Ishikawa (cell line): ENCODE results near the gene CHPF.

Source experiments
- CEBPB ChIP-seq: IDR thresholded peaks from 2 replicates; pipeline ENCODE4 v1.6.1; 2012
- CREB1 ChIP-seq: IDR thresholded peaks from 2 replicates; pipeline ENCODE4 v1.6.1; 2012; ENCODE audit warnings: low read depth
- EGR1 ChIP-seq: IDR thresholded peaks from 2 replicates; pipeline ENCODE4 v1.6.1; 2012
- EP300 ChIP-seq: IDR thresholded peaks from 2 replicates; pipeline ENCODE4 v1.6.1; 2012; ENCODE audit warnings: borderline replicate concordance
- FOXM1 ChIP-seq: IDR thresholded peaks from 2 replicates; pipeline ENCODE4 v1.6.1; 2012; ENCODE audit warnings: low read depth, borderline replicate concordance
- NFIC ChIP-seq: IDR thresholded peaks from 2 replicates; pipeline ENCODE4 v1.6.1; 2012
- RAD21 ChIP-seq: IDR thresholded peaks from 2 replicates; pipeline ENCODE4 v1.6.1; 2012; ENCODE audit warnings: low read depth
- TAF1 ChIP-seq: IDR thresholded peaks from 2 replicates; pipeline ENCODE4 v1.6.1; 2012; ENCODE audit warnings: low read depth, mild to moderate bottlenecking
- TCF12 ChIP-seq: IDR thresholded peaks from 2 replicates; pipeline ENCODE4 v1.6.1; 2012; ENCODE audit warnings: low read depth
- TEAD4 ChIP-seq: IDR thresholded peaks from 2 replicates; pipeline ENCODE4 v1.6.1; 2012
- YY1 ChIP-seq: IDR thresholded peaks from 2 replicates; pipeline ENCODE4 v1.6.1; 2012; ENCODE audit warnings: low read depth
- ZBTB7A ChIP-seq: IDR thresholded peaks from 2 replicates; pipeline ENCODE4 v1.6.1; 2012; ENCODE audit warnings: low read depth
- TF ChIP-seq, protein P1 (sequence below): IDR thresholded peaks from 2 replicates; pipeline ENCODE4 v1.6.1; 2012
- TF ChIP-seq, protein P2 (sequence below): IDR thresholded peaks from 2 replicates; pipeline ENCODE4 v1.6.1; 2012
- TF ChIP-seq, protein P3 (sequence below): IDR thresholded peaks from 2 replicates; pipeline ENCODE4 v1.6.1; 2012; ENCODE audit warnings: low read depth, mild to moderate bottlenecking

The CHPF gene

DNA sequence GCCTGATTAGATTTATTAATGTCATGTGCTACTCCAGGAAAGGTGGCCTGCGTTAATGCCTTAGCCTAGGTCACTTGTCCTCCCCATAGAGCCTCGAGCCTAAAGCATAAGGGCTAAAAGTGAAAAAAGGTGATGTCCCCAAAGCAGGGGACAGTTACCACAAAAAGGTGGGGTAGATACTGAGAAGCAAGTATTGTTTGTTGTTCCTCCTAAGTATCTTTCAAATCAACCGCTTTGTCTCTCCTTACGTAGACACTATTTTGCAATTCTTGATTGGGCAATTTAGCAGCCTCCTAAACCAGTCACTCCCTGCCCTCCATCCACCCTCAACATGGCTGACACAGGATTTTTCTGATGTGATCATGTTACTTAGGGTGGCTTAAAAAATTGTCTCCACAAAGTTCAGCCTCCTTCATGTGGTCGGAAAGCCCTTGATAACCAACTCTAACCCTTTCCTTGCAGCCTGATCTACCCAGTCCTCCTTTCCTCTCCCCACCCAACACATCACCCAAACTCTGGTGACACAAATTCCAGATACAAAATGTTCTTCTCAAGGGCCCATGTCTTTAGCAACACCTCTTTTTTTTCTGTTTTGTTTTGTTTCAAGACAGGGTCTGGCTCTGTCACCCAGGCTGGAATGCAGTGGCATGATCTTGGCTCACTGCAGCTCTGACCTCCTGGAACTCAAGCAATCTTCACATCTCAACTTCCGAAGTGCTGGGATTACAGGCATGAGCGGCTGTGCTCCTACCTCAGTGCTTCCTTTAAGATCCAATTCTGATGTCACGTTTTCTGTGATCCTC is 35.4 kb upstream of the CHPF start:
- TF ChIP-seq, protein P1, sequence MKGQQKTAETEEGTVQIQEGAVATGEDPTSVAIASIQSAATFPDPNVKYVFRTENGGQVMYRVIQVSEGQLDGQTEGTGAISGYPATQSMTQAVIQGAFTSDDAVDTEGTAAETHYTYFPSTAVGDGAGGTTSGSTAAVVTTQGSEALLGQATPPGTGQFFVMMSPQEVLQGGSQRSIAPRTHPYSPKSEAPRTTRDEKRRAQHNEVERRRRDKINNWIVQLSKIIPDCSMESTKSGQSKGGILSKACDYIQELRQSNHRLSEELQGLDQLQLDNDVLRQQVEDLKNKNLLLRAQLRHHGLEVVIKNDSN: no peak
- TF ChIP-seq ZBTB7A (no peak), FOXM1 (no peak), CREB1 (no peak), TEAD4 (no peak)

DNA sequence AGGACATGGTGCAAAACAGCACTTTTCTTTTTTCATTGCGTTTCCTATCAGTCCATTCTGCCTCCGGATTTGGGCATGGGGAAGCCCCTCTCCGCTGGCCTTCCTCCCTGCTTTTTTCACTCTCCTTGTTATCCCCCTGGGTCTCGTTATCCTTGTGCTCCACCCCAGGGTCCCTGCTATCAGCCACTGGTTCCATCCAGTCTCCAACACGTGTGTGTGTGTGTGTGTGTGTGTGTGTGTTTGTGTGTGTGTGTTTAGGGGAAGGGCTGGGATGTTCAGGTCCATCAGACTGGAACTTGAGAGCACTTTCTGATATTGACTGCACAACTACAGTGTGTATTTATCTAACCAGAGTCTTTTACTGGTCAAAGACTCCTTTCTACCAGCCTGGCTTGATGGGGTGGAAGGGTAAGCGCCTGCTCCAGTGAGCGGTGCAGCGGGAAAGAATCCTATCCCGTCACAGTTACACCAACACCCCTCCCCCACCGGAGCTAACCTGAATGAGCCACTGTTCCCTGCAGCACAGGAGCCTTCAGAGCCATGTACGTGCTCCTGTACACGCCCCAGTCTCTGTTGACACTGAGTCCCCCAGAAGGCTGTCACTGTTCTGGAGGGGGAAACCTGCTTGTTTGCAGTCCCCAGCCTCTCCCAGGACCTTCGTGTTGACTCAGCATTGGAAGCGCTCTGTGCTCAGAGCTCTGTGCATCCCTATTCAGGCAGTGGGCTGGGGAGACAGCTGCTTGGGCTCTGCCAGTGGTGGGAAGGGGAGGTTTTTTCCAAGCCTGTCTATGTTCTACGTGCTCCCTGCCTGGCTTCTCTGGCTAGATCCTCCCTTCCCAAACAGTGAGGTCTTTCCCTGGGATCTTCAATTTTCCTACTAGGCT is 33.1 kb upstream of the CHPF start:
- TF ChIP-seq EGR1 (no peak), ZBTB7A (no peak), NFIC (no peak), TEAD4 (no peak), YY1 (no peak), FOXM1 (no peak), RAD21 (no peak), TCF12 (no peak), CEBPB (no peak), EP300 (no peak)
- TF ChIP-seq, protein P2, sequence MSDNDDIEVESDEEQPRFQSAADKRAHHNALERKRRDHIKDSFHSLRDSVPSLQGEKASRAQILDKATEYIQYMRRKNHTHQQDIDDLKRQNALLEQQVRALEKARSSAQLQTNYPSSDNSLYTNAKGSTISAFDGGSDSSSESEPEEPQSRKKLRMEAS: no peak
- TF ChIP-seq, protein P1: no peak

DNA sequence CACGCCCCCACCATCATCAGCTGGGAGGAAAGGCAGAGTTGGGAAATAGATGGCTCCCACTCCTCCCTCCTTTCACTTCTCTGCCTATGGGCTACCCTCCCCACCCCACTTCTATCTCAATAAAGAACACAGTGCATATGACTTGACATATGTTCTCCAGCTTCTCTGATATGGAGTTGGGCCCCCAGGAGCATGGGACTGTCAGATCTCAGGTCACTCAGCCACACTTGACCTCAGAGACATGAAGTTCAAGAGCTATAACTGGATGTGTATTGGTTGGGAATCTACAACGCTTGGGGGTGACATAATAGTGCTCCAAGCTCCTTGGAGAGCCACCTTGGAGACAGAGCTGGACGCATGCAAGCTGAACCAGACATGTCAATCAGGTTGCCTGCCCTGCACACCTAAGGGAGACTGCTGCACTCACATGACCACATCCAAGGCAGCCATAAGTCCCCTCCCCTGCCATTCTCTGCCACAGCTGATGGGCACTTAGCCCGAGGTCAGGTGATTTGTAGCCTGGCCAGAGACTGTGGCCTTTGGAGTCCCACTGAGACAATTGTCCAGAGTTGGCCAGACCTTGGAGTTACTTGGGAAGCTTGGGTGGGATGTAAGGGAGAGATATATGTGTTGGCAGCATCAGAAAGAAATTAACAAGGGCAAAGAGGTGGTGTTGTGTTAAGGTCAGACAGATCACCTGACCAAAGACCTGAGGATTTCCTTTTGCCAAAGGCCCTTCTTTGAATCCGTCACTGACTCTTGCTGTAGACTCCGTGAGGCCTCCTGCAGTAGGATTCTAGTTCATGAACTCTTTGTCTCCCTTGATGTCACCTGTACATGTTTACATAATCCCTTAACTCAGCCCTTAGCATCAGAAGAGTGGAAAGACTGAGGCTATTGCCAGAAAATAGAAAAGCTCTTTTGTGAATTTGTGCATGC is 32.2 kb upstream of the CHPF start:
- no peak for TF ChIP-seq TCF12
- TF ChIP-seq EP300: no peak
- no peak for TF ChIP-seq TAF1
- TF ChIP-seq, protein P1: no peak; the same call in 1 of the 2 replicates
- TF ChIP-seq NFIC: no peak
- TF ChIP-seq, protein P2: no peak
- no peak for TF ChIP-seq EGR1
- TF ChIP-seq, protein P3, sequence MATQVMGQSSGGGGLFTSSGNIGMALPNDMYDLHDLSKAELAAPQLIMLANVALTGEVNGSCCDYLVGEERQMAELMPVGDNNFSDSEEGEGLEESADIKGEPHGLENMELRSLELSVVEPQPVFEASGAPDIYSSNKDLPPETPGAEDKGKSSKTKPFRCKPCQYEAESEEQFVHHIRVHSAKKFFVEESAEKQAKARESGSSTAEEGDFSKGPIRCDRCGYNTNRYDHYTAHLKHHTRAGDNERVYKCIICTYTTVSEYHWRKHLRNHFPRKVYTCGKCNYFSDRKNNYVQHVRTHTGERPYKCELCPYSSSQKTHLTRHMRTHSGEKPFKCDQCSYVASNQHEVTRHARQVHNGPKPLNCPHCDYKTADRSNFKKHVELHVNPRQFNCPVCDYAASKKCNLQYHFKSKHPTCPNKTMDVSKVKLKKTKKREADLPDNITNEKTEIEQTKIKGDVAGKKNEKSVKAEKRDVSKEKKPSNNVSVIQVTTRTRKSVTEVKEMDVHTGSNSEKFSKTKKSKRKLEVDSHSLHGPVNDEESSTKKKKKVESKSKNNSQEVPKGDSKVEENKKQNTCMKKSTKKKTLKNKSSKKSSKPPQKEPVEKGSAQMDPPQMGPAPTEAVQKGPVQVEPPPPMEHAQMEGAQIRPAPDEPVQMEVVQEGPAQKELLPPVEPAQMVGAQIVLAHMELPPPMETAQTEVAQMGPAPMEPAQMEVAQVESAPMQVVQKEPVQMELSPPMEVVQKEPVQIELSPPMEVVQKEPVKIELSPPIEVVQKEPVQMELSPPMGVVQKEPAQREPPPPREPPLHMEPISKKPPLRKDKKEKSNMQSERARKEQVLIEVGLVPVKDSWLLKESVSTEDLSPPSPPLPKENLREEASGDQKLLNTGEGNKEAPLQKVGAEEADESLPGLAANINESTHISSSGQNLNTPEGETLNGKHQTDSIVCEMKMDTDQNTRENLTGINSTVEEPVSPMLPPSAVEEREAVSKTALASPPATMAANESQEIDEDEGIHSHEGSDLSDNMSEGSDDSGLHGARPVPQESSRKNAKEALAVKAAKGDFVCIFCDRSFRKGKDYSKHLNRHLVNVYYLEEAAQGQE: no peak
- no peak for TF ChIP-seq CEBPB
- no peak for TF ChIP-seq YY1
- TF ChIP-seq FOXM1: no peak
- TF ChIP-seq CREB1: no peak
- no peak for TF ChIP-seq TEAD4

DNA sequence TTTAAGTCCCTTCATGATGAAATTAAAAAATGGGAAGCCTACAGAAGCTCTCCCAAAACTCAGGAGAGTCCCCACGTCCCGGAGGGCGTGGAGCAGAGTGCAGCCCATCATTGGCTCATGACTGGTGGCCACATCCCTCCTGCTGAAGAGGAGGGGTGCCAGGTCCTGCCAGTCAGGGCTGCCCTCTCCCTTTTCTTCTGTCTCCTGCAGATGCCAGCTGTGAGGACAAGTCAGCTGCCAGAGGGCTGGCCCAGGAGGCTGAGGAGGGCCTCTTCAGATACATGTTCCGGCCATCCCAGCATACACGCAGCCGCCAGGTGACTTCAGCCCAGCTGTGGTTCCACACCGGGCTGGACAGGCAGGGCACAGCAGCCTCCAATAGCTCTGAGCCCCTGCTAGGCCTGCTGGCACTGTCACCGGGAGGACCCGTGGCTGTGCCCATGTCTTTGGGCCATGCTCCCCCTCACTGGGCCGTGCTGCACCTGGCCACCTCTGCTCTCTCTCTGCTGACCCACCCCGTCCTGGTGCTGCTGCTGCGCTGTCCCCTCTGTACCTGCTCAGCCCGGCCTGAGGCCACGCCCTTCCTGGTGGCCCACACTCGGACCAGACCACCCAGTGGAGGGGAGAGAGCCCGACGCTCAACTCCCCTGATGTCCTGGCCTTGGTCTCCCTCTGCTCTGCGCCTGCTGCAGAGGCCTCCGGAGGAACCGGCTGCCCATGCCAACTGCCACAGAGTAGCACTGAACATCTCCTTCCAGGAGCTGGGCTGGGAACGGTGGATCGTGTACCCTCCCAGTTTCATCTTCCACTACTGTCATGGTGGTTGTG is 31.1 kb upstream of the CHPF start:
- no peak for TF ChIP-seq FOXM1
- TF ChIP-seq, protein P2: no peak
- TF ChIP-seq EP300: no peak
- no peak for TF ChIP-seq RAD21

DNA sequence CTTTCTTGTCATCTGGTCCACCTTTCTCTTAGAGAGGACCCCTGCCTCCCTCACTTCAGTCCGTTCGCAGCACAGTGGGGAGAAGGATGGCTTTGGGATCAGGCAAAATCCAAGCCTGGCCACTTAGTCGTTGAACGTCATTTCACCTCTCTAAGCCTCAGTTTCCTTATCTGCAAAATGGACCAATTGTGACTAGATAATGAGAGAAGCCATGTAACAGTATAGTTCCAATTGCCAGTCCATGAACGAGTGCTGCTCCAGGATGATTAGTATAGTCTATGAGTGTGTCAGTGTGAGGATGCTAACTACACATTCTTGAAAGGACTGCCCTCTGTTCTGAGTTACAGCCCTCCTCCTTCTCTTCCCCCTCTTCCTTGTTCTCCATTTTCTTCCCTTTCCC is 29.6 kb upstream of the CHPF start:
- TF ChIP-seq TEAD4: no peak
- TF ChIP-seq TCF12: no peak
- TF ChIP-seq, protein P1: no peak
- TF ChIP-seq EP300: no peak
- TF ChIP-seq ZBTB7A: no peak
- no peak for TF ChIP-seq NFIC
- TF ChIP-seq FOXM1: no peak
- no peak for TF ChIP-seq CREB1
- TF ChIP-seq, protein P2: no peak
- TF ChIP-seq EGR1: no peak
- TF ChIP-seq, protein P3: no peak
- no peak for TF ChIP-seq RAD21
- no peak for TF ChIP-seq TAF1
- no peak for TF ChIP-seq YY1
- TF ChIP-seq CEBPB: no peak
